ENCODE results near the gene APLNR. TPM values are rescaled to one million over a fixed set of nuclear protein-coding genes. Genes with fewer than 3 reads are reported as not detected.

APLNR gene
- total and polyA plus RNA-seq, 2 donors (not counting 1 experiment from before 2014, with no cell fraction given) = not detected

- Mint-ChIP-seq H3K27ac (no peak overlapping the region), H3K9me3 (ENCODE audit: insufficient read depth) (no peaks in the 10 kb centered on the region), H3K27me3 (peaks cover 38% of the 10 kb centered on the region), H3K4me3 (no peak overlapping the region), H3K4me1 (no peaks in the 10 kb centered on the region)
- 95% methylated on average over 2 of the region's 2 CpGs for WGBS (ENCODE audit: insufficient coverage)
- H2AFZ ChIP-seq (ENCODE audit: insufficient read depth, low read depth, low read length, poor library complexity, severe bottlenecking) = no peak overlapping the region
- ATAC-seq (ENCODE audit: low read depth) (no peak), DNase-seq (no peak)
- H3K9ac ChIP-seq (ENCODE audit: low read length) = no peak overlapping the region
- H3K4me3 ChIP-seq (ENCODE audit: control extremely low read depth in 1 of 5, extremely low read depth in 1 of 5, insufficient read depth in 1 of 5, low read depth in 2 of 5, low read length in 4 of 5) = no peak overlapping the region
- intact Hi-C loops (cut with micrococcal nuclease) = no loop called here
- H3K9me3 ChIP-seq (ENCODE audit: control extremely low read depth in 1 of 3, control insufficient read depth in 2 of 3, insufficient read depth in 1 of 3, low read length in 2 of 3) = peaks cover 0 to 3% (median 0%) of the 10 kb centered on the region in 3 donors
- POLR2A ChIA-PET = no interaction called here
- no peaks in the 10 kb centered on the region for H3K36me3 ChIP-seq (replicated peaks in 1 of 2; ENCODE audit: control extremely low read depth in 1 of 2, control insufficient read depth in 1 of 2, extremely low read depth in 1 of 2, insufficient read depth in 2 of 2, low read length in 1 of 2)
- H3K79me2 ChIP-seq (ENCODE audit: control insufficient read depth, insufficient read depth, low read length) = no peaks in the 10 kb centered on the region
- H4K20me1 ChIP-seq (ENCODE audit: control insufficient read depth, insufficient read depth, low read length, poor library complexity, severe bottlenecking) = no peaks in the 10 kb centered on the region
- H3K27ac ChIP-seq (ENCODE audit: low read length in 2 of 2) = no peak overlapping the region
- CTCF ChIA-PET = interaction anchor here (0.7 to 2.3 kb wide), 3 partner anchors 134 to 410 kb away, joined by 3 to 17 read pairs (median 3); no protein-coding TSS in a partner anchor
- no peaks in the 10 kb centered on the region for H3K4me1 ChIP-seq (ENCODE audit: control insufficient read depth in 2 of 2, insufficient read depth in 2 of 2, low read length in 2 of 2)
- no peak for TF ChIP-seq EZH2 (IDR thresholded peaks at IDR 0.05; ENCODE audit: borderline replicate concordance, insufficient read depth, low read depth, low read length, poor library complexity, severe bottlenecking)
- TF ChIP-seq CTCF (IDR thresholded peaks at IDR 0.05) = no peak
- peaks cover 0 to 26% (median 3%) of the 10 kb centered on the region in 4 experiments for H3K27me3 ChIP-seq (replicated peaks in 1 of 4; ENCODE audit: control extremely low read depth in 1 of 4, control insufficient read depth in 3 of 4, insufficient read depth in 4 of 4, low read length in 3 of 4)
- no peak overlapping the region for H3K4me2 ChIP-seq (replicated peaks; ENCODE audit: low read depth, low read length, poor library complexity, severe bottlenecking)
These were observed 14.0 kb upstream of the APLNR start for GRCh38 chr11:57251037-57251436.

- peak; percentile 30 for DNase-seq
- Histone ChIP-seq H3K4me1 (ENCODE audit: control insufficient read depth in 2 of 2, insufficient read depth in 2 of 2, low read length in 2 of 2) (peaks cover 0 to 4% of the 10 kb centered on the region in 2 donors), H3K9ac (ENCODE audit: low read length) (no peak overlapping the region), H3K9me3 (ENCODE audit: control extremely low read depth in 1 of 3, control insufficient read depth in 2 of 3, insufficient read depth in 1 of 3, low read length in 2 of 3) (peaks cover 0 to 7% (median 0%) of the 10 kb centered on the region in 3 donors), H2AFZ (ENCODE audit: insufficient read depth, low read depth, low read length, poor library complexity, severe bottlenecking) (no peak overlapping the region), H3K27me3 (replicated peaks in 1 of 4; ENCODE audit: control extremely low read depth in 1 of 4, control insufficient read depth in 3 of 4, insufficient read depth in 4 of 4, low read length in 3 of 4) (peaks cover 0 to 25% (median 3%) of the 10 kb centered on the region in 4 experiments), H3K36me3 (replicated peaks in 1 of 2; ENCODE audit: control extremely low read depth in 1 of 2, control insufficient read depth in 1 of 2, extremely low read depth in 1 of 2, insufficient read depth in 2 of 2, low read length in 1 of 2) (no peaks in the 10 kb centered on the region), H3K79me2 (ENCODE audit: control insufficient read depth, insufficient read depth, low read length) (no peaks in the 10 kb centered on the region), H4K20me1 (ENCODE audit: control insufficient read depth, insufficient read depth, low read length, poor library complexity, severe bottlenecking) (no peaks in the 10 kb centered on the region), H3K4me3 (ENCODE audit: control extremely low read depth in 1 of 5, extremely low read depth in 1 of 5, insufficient read depth in 1 of 5, low read depth in 2 of 5, low read length in 4 of 5) (no peak overlapping the region), H3K27ac (ENCODE audit: low read length in 2 of 2) (no peak overlapping the region), H3K4me2 (replicated peaks; ENCODE audit: low read depth, low read length, poor library complexity, severe bottlenecking) (no peak overlapping the region)
- peaks cover 31% of the 10 kb centered on the region for H3K27me3 Mint-ChIP-seq
- no peak overlapping the region for H3K27ac Mint-ChIP-seq
- intact Hi-C loops (cut with micrococcal nuclease) = no loop called here
- H3K4me1 Mint-ChIP-seq = peaks cover 4% of the 10 kb centered on the region
- TF ChIP-seq EZH2 (IDR thresholded peaks at IDR 0.05; ENCODE audit: borderline replicate concordance, insufficient read depth, low read depth, low read length, poor library complexity, severe bottlenecking) (no peak), CTCF (IDR thresholded peaks at IDR 0.05) (peak; percentile 71)
- no peak overlapping the region for H3K4me3 Mint-ChIP-seq
- 38% methylated on average over 6 of the region's 10 CpGs for WGBS (ENCODE audit: insufficient coverage)
- ChIA-PET POLR2A (no interaction called here), CTCF (interaction anchor here (0.5 to 2.3 kb wide), 10 partner anchors 9 to 1137 kb away, joined by 3 to 17 read pairs (median 4); no protein-coding TSS in a partner anchor)
- peak; percentile 31 for ATAC-seq (ENCODE audit: low read depth)
- no peaks in the 10 kb centered on the region for H3K9me3 Mint-ChIP-seq (ENCODE audit: insufficient read depth)
These were observed 12.6 kb upstream of the APLNR start for GRCh38 chr11:57249384-57250319.
